ENCODE measurements around the gene FREM3.

GRCh38 chr4:143712155-143712550 is 11.7 kb upstream of the FREM3 start:
- TF ChIP-seq EZH2phosphoT487 (conservative IDR thresholded peaks at IDR 0.05; ENCODE audit: low read length) (no peak), CTCF (IDR thresholded peaks at IDR 0.05; ENCODE audit: insufficient read depth, low read length, poor library complexity, severe bottlenecking) (no peak)

All from SU-DHL-6 (cell line).